AG10803 (cell line): ENCODE results near the gene PHLDA3.

Experiments
- DNase-seq: peaks from one replicate; pipeline ENCODE4 v3.0.0; 2010; ENCODE audit warnings: low read depth
- H3K4me3 ChIP-seq: 2 replicates; pipeline ENCODE4 v1.5.1; 2011; ENCODE audit warnings: mild to moderate bottlenecking, low read length, control low read depth
- CTCF ChIP-seq: conservative IDR thresholded peaks from 2 replicates; pipeline ENCODE4 v1.5.1; 2011; ENCODE audit warnings: mild to moderate bottlenecking, low read length, control low read depth, inconsistent platforms

The PHLDA3 gene

GRCh38 chr1:201454608-201455007 lies 14.4 kb downstream of the PHLDA3 start:
- DNase-seq = no peak
- TF ChIP-seq CTCF = no peak

GRCh38 chr1:201452866-201453265 lies 16.1 kb downstream of the PHLDA3 start:
- no peak for DNase-seq
- no peak overlapping the region for H3K4me3 ChIP-seq

More at GRCh38 chr1:201454608-201455007, 14.4 kb downstream of the PHLDA3 start:
- H3K4me3 ChIP-seq = no peak overlapping the region

GRCh38 chr1:201450721-201451291 lies 18.2 kb downstream of the PHLDA3 start:
- peak; percentile 67 for DNase-seq

More at GRCh38 chr1:201452866-201453265, 16.1 kb downstream of the PHLDA3 start:
- no peak for TF ChIP-seq CTCF

GRCh38 chr1:201448990-201449389 lies 20.0 kb downstream of the PHLDA3 start:
- TF ChIP-seq CTCF = no peak
- no peak overlapping the region for H3K4me3 ChIP-seq
- DNase-seq = no peak

More at GRCh38 chr1:201450721-201451291, 18.2 kb downstream of the PHLDA3 start:
- no peak overlapping the region for H3K4me3 ChIP-seq
- no peak for TF ChIP-seq CTCF

- no peak overlapping the region for H3K4me3 ChIP-seq
- peak; percentile 80 for TF ChIP-seq CTCF
- DNase-seq = peak; percentile 75
Measured at GRCh38 chr1:201447903-201448871, 20.8 kb downstream of the PHLDA3 start.

- no peak overlapping the region for H3K4me3 ChIP-seq
- no peak for TF ChIP-seq CTCF
- no peak for DNase-seq
Measured at GRCh38 chr1:201445310-201445709, 23.7 kb downstream of the PHLDA3 start.
